Hepatocyte (in vitro differentiated cells): ENCODE measurements around the gene BICDL2.

Experiments used
- CTCF ChIP-seq: fragments of 200-600 bp; sonication (generic); IDR thresholded peaks from 2 replicates; pipeline ENCODE4 v1.5.1; 2016; ENCODE audit warnings: antibody characterized with exemption, mild to moderate bottlenecking; ENCODE audit not compliant: poor library complexity
- EZH2 ChIP-seq: fragments of 200-600 bp; sonication (generic); IDR thresholded peaks from 2 replicates; pipeline ENCODE4 v1.6.1; 2016; ENCODE audit warnings: antibody characterized with exemption, mild to moderate bottlenecking, borderline replicate concordance

GRCh38 chr16:3001316-3001715, 35.4 kb downstream of the BICDL2 start:
- TF ChIP-seq EZH2 (no peak), CTCF (no peak)
